Activated naive CD8-positive, alpha-beta T cell (primary cell): ENCODE results near the gene ABCC11.

Source experiments
- H3K27ac Mint-ChIP-seq: one replicate; pipeline ENCODE4 v1.8.0; 2021; ENCODE audit warnings: mixed read lengths
- H3K27me3 Mint-ChIP-seq: one replicate; pipeline ENCODE4 v1.8.0; 2021; ENCODE audit warnings: mixed read lengths
- H3K36me3 Mint-ChIP-seq: one replicate; pipeline ENCODE4 v1.8.0; 2021; ENCODE audit warnings: mixed read lengths
- H3K4me1 Mint-ChIP-seq: one replicate; pipeline ENCODE4 v1.8.0; 2021; ENCODE audit warnings: low read depth, mixed read lengths
- H3K4me3 Mint-ChIP-seq: one replicate; pipeline ENCODE4 v1.8.0; 2021; ENCODE audit warnings: mild to moderate bottlenecking, mixed read lengths
- H3K9me3 Mint-ChIP-seq: one replicate; pipeline ENCODE4 v1.8.0; 2021; ENCODE audit warnings: low read depth, mixed read lengths

The ABCC11 gene

GRCh38 chr16:48125888-48126287 is 121.5 kb downstream of the ABCC11 start:
- no peaks in the 10 kb centered on the region for H3K36me3 Mint-ChIP-seq
- H3K4me1 Mint-ChIP-seq = peaks cover 3% of the 10 kb centered on the region
- H3K9me3 Mint-ChIP-seq = no peaks in the 10 kb centered on the region
- H3K4me3 Mint-ChIP-seq = no peak overlapping the region
- H3K27me3 Mint-ChIP-seq = no peaks in the 10 kb centered on the region
- no peak overlapping the region for H3K27ac Mint-ChIP-seq

- Mint-ChIP-seq H3K4me1 (peaks cover 3% of the 10 kb centered on the region), H3K4me3 (no peak overlapping the region), H3K27me3 (no peaks in the 10 kb centered on the region), H3K36me3 (no peaks in the 10 kb centered on the region), H3K27ac (no peak overlapping the region), H3K9me3 (no peaks in the 10 kb centered on the region)
Measured at GRCh38 chr16:48124266-48124665, 123.1 kb downstream of the ABCC11 start.

- H3K36me3 Mint-ChIP-seq = no peaks in the 10 kb centered on the region
- no peak overlapping the region for H3K4me3 Mint-ChIP-seq
- no peaks in the 10 kb centered on the region for H3K27me3 Mint-ChIP-seq
- H3K4me1 Mint-ChIP-seq = peaks cover 3% of the 10 kb centered on the region
- H3K27ac Mint-ChIP-seq = no peak overlapping the region
- H3K9me3 Mint-ChIP-seq = no peaks in the 10 kb centered on the region
Measured at GRCh38 chr16:48123104-48123788, 124.1 kb downstream of the ABCC11 start.

- no peak overlapping the region for H3K4me3 Mint-ChIP-seq
- H3K27me3 Mint-ChIP-seq = peaks cover under 1% of the 10 kb centered on the region
- H3K36me3 Mint-ChIP-seq = no peaks in the 10 kb centered on the region
- H3K9me3 Mint-ChIP-seq = no peaks in the 10 kb centered on the region
- peaks cover 3% of the 10 kb centered on the region for H3K4me1 Mint-ChIP-seq
- no peak overlapping the region for H3K27ac Mint-ChIP-seq
Measured at GRCh38 chr16:48121276-48121675, 126.1 kb downstream of the ABCC11 start.

GRCh38 chr16:48118841-48119240 is 128.5 kb downstream of the ABCC11 start:
- Mint-ChIP-seq H3K36me3 (no peaks in the 10 kb centered on the region), H3K27ac (no peak overlapping the region), H3K4me1 (peaks cover 3% of the 10 kb centered on the region), H3K27me3 (peaks cover 6% of the 10 kb centered on the region), H3K9me3 (no peaks in the 10 kb centered on the region), H3K4me3 (no peak overlapping the region)

- Mint-ChIP-seq H3K4me3 (no peak overlapping the region), H3K27ac (no peak overlapping the region), H3K36me3 (no peaks in the 10 kb centered on the region), H3K9me3 (no peaks in the 10 kb centered on the region), H3K4me1 (no peaks in the 10 kb centered on the region), H3K27me3 (peaks cover 6% of the 10 kb centered on the region)
Measured at GRCh38 chr16:48117217-48118105, 129.9 kb downstream of the ABCC11 start.
